ENCODE results near the gene GLDN. TPM values are rescaled to one million over a fixed set of nuclear protein-coding genes. Genes with fewer than 3 reads are reported as not detected.
"Not testable (repeated sequence)": the region's sequence is repeated elsewhere in the genome, so short reads cannot be mapped to it uniquely, and the experiment has no call there.

GLDN gene
- total RNA-seq, 2 donors from 2014 or later: not detected

- Mint-ChIP-seq H3K36me3 (no peaks in the 10 kb centered on the region), H3K27ac (peak overlapping the region in 1 of 2 donors; percentile 80), H3K9me3 (no peaks in the 10 kb centered on the region)
- ATAC-seq (no peak), DNase-seq (ENCODE audit: low spot score in 2 of 2) (no peak)
These were observed 49.5 kb downstream of the GLDN start for GRCh38 chr15:51390966-51391422.

- Mint-ChIP-seq H3K36me3 (no peaks in the 10 kb centered on the region), H3K9me3 (no peaks in the 10 kb centered on the region), H3K27ac (no peak overlapping the region)
- DNase-seq (ENCODE audit: low spot score in 2 of 2) (no peak), ATAC-seq (no peak)
These were observed 55.5 kb downstream of the GLDN start for GRCh38 chr15:51396921-51397320.

DNA sequence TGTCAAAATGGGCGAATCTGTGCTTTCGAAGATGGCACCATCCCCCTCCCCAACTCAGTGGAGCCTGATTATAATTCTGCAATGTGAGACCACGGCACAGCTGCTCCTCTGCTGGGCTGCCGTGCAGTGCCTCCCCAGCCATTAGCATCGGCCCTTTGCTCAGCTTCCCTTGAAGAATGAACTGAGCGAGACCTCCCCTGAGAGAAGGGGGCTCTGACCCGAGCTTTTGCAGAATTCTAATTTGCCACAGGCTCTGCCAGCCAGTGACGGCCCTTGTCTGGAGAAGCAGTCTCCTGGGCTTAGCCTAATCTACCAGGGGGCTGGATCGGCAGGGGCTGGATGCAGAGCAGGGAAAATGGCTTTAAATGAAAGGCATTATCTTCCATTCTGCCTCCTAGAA, 57.2 kb downstream of the GLDN start:
- Mint-ChIP-seq H3K27ac (no peak overlapping the region), H3K9me3 (no peaks in the 10 kb centered on the region), H3K36me3 (no peaks in the 10 kb centered on the region)
- ATAC-seq (no peak), DNase-seq (ENCODE audit: low spot score in 2 of 2) (no peak)

DNA sequence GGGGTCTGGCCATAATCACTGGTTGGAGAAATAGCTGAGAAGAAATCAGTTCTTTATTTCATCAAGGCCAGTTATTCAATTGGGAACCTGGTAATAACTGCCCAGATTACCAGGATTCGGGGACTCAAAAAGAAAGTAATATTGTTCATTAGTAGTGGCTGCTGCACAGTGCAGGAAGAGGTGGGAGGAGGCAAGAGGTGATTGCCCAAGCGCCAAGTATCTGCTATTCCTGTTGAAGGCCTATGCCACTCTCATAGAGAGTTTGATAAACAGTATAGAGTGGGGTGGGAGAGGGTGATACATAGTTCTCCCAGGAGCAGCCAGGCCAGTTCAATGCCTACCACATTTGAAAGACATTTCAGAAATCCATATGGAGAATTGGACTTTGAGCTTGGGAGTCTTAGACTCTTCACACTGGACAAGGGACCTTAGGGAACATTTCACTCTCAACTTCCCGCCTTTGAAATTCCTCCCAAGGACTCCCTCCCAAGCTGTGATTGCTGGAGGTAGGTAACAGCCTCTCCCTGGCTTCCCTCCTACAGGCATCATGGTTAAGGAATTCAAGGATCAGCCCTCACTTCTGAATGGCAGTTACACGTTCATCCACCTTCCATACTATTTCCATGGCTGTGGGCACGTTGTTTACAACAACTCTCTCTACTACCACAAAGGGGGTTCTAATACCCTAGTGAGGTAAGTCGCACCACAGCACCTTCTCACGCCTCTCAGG, 59.8 kb downstream of the GLDN start:
- Mint-ChIP-seq H3K9me3 (no peaks in the 10 kb centered on the region), H3K36me3 (no peaks in the 10 kb centered on the region), H3K27ac (no peak overlapping the region)
- DNase-seq (ENCODE audit: low spot score in 2 of 2) (no peak), ATAC-seq (no peak)

DNA sequence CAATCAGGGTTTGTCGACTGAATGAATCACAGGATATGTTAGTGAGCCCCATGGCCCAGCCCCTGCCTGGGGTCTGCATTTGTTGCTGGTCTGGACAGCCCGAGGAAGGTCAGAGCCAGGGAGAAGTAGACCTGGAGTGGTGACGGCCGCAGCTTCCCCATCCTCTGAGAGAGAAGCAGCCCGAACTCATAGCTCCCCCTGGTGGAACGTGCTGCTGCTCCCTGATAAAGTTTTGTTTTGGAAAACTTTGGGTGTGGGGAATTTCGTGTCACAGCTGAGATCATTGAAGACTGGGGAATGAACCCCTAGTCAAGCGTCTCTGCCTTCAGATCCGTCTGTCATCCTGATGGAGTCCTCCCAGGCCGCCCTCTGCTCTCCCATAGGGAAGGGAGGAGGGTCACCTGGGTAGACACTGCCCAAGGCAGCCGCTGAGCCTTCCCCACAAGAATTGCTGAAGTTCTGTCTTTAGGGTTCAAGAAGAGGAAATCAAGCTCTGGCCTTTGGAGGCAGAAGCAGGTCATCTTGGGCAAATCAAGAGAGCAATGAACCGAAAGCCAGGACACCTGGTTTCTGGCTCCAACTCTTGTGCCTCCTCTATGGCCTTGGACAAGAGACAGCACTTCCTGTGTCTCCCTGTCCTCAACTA, 60.5 kb downstream of the GLDN start:
- DNase-seq (ENCODE audit: low spot score in 2 of 2): no peak
- H3K36me3 Mint-ChIP-seq: no peaks in the 10 kb centered on the region
- no peak for ATAC-seq
- H3K9me3 Mint-ChIP-seq: no peaks in the 10 kb centered on the region
- no peak overlapping the region for H3K27ac Mint-ChIP-seq

DNA sequence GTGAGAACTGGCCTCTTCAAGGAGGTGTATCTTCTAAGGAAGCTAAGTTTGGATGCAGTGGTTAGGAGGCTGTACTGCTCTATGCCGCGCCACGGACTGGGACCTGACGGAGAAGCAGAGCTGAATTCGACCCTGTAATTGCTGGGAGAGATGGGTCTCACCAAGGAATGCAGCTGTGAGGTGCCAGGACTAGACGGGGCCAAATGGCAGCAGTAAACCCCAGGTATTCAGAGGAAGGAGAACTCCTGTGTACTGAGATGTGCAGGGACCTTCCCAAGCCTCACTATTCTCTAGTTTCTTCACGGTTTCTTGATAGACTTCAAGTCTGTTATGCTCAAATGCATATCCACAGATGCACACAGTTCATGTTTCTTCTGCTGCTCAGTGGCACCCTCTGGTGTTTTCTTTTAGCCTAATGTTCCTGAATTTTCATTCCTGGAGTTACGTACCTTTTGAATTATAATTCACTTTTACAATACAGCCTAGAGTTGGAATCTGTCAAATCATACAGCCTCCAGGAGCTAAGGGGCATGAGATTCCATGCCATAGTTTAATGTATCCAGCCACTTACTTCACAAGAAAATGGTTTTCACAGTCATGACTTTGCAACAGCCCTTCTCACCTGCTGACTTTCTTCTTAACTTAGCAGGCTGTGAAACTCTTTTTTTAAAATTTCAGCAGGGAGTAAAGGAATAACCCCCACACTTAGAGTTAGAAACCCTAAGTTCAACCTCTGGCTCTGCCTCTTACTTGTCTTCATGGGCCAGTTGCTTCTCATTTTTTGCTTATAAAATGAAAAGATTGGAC, 61.8 kb downstream of the GLDN start:
- no peaks in the 10 kb centered on the region for H3K9me3 Mint-ChIP-seq
- no peaks in the 10 kb centered on the region for H3K36me3 Mint-ChIP-seq
- DNase-seq (ENCODE audit: low spot score in 2 of 2) (no peak), ATAC-seq (no peak)
- no peak overlapping the region for H3K27ac Mint-ChIP-seq

- Mint-ChIP-seq H3K9me3 (no peaks in the 10 kb centered on the region), H3K36me3 (no peaks in the 10 kb centered on the region), H3K27ac (no peak overlapping the region)
- DNase-seq (ENCODE audit: low spot score in 2 of 2): no peak
- no peak for ATAC-seq
These were observed 62.7 kb downstream of the GLDN start for GRCh38 chr15:51403946-51404695.

DNA sequence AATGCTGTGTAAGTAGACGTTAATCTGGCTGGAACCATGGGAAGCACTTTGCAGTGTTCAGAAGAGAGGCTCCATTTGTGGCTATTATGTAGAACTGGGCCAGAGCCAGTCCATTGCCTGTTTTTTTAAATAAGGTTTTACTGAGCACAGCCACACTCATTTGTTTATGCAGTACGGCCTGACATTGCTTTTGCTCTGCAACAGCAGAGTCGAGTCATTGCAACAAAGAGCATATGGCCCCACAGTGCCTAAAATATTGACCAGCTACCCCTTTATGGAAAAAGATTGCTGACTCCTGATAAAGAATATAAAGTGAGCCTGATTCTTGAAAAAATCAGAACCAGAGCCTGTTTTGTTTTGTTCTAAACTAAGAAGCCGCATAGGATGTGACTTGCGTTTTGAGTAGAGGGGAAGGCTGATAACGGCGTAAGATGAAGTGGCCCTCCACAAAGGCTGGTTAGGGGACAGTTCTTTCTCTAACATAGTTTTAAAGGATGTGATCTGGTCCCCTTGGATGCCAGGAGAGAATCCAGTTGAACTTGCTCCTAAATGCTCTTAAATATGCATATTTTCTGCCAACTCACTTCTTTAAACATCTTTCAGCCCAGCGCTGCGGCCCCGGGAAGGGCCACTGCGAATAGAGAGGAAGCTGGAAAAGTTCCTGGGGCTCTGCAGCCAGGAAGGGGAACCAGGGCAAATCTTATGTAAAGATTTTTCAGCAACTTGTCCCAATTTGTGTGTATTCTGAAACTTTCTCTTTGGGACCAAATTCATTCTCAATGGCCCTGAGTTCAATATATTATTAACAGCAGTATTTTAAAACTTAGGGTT, 64.5 kb downstream of the GLDN start:
- no peak for DNase-seq (ENCODE audit: low spot score in 2 of 2)
- no peaks in the 10 kb centered on the region for H3K9me3 Mint-ChIP-seq
- no peaks in the 10 kb centered on the region for H3K36me3 Mint-ChIP-seq
- no peak overlapping the region for H3K27ac Mint-ChIP-seq
- no peak for ATAC-seq

GRCh38 chr15:51414256-51414860, 72.9 kb downstream of the GLDN start:
- no peak for ATAC-seq
- Mint-ChIP-seq H3K36me3 (no peaks in the 10 kb centered on the region), H3K27ac (no peak overlapping the region), H3K9me3 (no peaks in the 10 kb centered on the region)
- DNase-seq (ENCODE audit: low spot score in 2 of 2): no peak

GRCh38 chr15:51416129-51416528, 74.7 kb downstream of the GLDN start:
- ATAC-seq: no peak
- H3K36me3 Mint-ChIP-seq: no peaks in the 10 kb centered on the region
- no peaks in the 10 kb centered on the region for H3K9me3 Mint-ChIP-seq
- no peak for DNase-seq (ENCODE audit: low spot score in 2 of 2)
- no peak overlapping the region for H3K27ac Mint-ChIP-seq

GRCh38 chr15:51423040-51423439, 81.6 kb downstream of the GLDN start:
- not testable (repeated sequence) for H3K36me3 Mint-ChIP-seq; H3K27ac Mint-ChIP-seq; H3K9me3 Mint-ChIP-seq; ATAC-seq; DNase-seq (ENCODE audit: low spot score in 2 of 2)

DNA sequence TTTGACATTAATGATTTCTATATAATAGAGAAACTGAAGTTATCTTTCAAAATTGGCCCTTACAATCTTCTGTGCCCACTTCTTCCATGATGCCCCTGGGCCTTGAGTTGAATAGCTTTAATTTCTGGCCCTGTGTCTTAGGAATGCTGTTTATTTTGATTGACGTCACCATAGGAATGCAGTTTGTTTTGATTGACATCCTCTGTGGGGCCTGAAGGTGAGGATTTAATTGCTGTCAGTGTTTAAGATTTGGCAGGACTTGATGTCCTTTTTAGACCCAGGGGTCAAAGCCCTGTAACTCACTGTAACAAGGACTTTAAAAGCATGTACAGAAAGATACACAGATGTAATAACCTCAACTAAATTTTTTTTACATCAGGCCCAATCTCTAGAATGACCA, 83.3 kb downstream of the GLDN start:
- no peaks in the 10 kb centered on the region for H3K9me3 Mint-ChIP-seq
- no peak for ATAC-seq

DNA sequence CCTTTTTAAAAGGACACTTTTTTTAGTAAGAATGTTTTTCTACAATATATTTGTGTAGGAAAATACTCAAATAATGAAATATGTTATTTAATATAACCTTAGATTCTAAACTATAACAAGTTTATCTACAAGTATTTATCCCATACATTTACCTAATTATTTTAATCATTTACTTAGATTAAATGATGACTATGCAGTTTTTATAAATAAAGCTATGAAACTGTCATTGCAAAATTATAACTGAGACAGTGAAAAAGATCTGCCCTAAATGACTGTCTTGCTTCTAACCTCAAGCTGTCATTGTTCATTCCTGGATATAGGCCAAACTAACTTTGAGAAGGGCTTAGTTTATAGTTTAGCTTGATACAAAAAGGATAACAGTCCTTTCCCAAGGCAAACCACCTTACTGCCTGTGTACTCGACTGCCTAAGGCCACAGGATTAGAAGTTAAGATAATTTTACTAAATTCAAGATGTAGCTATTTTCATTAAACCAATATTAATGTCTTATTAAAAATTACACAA, 84.1 kb downstream of the GLDN start:
- ATAC-seq: no peak
- no peaks in the 10 kb centered on the region for H3K9me3 Mint-ChIP-seq
- no peaks in the 10 kb centered on the region for H3K36me3 Mint-ChIP-seq
- DNase-seq (ENCODE audit: low spot score in 2 of 2): no peak
- H3K27ac Mint-ChIP-seq: no peak overlapping the region

More for the DNA sequence above, 83.3 kb downstream of the GLDN start:
- Mint-ChIP-seq H3K27ac (no peak overlapping the region), H3K36me3 (no peaks in the 10 kb centered on the region)
- no peak for DNase-seq (ENCODE audit: low spot score in 2 of 2)

GRCh38 chr15:51438526-51438925, 97.1 kb downstream of the GLDN start:
- DNase-seq (ENCODE audit: low spot score in 2 of 2) (no peak), ATAC-seq (no peak)
- Mint-ChIP-seq H3K36me3 (no peaks in the 10 kb centered on the region), H3K27ac (no peak overlapping the region), H3K9me3 (peaks cover 3% of the 10 kb centered on the region in 2 donors)

DNA sequence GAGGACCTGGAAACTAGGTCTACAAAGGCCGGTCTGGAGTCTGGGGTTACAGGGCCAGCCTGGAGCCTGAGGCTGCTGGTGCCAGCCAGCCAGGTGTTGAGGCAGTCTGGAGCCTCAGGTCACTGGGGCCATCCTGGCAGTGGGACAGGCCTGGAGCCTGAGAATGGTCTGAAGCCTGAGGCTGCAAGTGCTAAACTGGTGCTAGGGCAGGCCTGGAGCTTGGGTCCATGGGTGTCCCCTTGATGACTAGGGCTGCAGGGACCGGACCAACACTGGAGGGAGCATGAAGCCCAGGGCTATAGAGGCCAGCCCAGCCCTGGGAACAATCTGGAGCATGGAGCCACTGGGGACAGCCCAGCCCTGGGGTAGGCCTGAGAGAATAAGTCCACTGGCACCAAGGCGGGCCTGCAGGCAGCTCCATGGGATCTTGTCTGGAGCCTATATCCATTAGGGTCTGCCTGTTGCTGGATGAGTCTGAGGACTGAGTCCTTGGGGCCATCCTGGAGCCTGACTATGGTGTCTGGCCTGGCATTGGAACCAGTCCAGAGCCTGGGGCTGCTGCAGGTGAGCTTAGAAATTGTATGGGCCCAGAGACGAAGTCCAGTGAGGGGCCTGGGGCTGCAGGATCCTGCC, 101.9 kb downstream of the GLDN start:
- Mint-ChIP-seq H3K36me3 (no peaks in the 10 kb centered on the region), H3K27ac (no peak overlapping the region), H3K9me3 (no peaks in the 10 kb centered on the region)
- ATAC-seq (no peak), DNase-seq (ENCODE audit: low spot score in 2 of 2) (no peak)

Data from activated naive CD4-positive, alpha-beta T cell treated with anti-CD3 and anti-CD28 coated beads, Interleukin-2, amount 50 U/mL, for 72 hours (primary cell).